SU-DHL-6 (cell line): ENCODE data around the gene OVCH2.
A peak's percentile ranks its signal among the peaks of the same experiment; 100 is the strongest.

Experiments
- H2AFZ ChIP-seq: fragments of 200-600 bp; sonication (generic); 2 replicates; pipeline ENCODE4 v1.6.1; 2014; ENCODE audit warnings: low read depth, mild to moderate bottlenecking, moderate library complexity, mixed read lengths, antibody characterized with exemption, low read length; ENCODE audit not compliant: severe bottlenecking
- H3F3A ChIP-seq: fragments of 200-600 bp; shearing (Covaris generic); 2 replicates; pipeline ENCODE4 v1.6.0; 2016; ENCODE audit warnings: antibody characterized with exemption, mild to moderate bottlenecking; ENCODE audit not compliant: insufficient read depth
- H3K27ac ChIP-seq: fragments of 200-600 bp; sonication (generic); 2 replicates; pipeline ENCODE4 v1.5.1; 2016; ENCODE audit warnings: low read depth, mild to moderate bottlenecking, low read length, moderate library complexity, mixed read lengths
- H3K27me3 ChIP-seq: fragments of 200-600 bp; sonication (generic), shearing (Covaris generic); 2 replicates; pipeline ENCODE4 v1.6.0; 2014; ENCODE audit warnings: mild to moderate bottlenecking, low read length
- H3K36me3 ChIP-seq: fragments of 200-600 bp; sonication (generic); 2 replicates; pipeline ENCODE4 v1.6.1; 2014; ENCODE audit warnings: mild to moderate bottlenecking, low read length, mixed read lengths
- H3K4me2 ChIP-seq: fragments of 300-600, 200-600 bp; shearing (Covaris generic), sonication (generic); 2 replicates; pipeline ENCODE4 v1.6.0; 2014; ENCODE audit warnings: low read length, low read depth, mild to moderate bottlenecking; ENCODE audit not compliant: poor library complexity, severe bottlenecking
- H3K4me3 ChIP-seq: fragments of 200-600 bp; sonication (generic); 2 replicates; pipeline ENCODE4 v1.5.1; 2014; ENCODE audit warnings: antibody characterized with exemption, low read length, mild to moderate bottlenecking, mixed read lengths; ENCODE audit not compliant: insufficient read depth, poor library complexity, severe bottlenecking
- H3K79me2 ChIP-seq: fragments of 200-600 bp; sonication (generic); 2 replicates; pipeline ENCODE4 v1.6.1; 2014; ENCODE audit warnings: mild to moderate bottlenecking, low read length, moderate library complexity; ENCODE audit not compliant: insufficient read depth
- H3K9ac ChIP-seq: fragments of 200-600 bp; sonication (generic); 2 replicates; pipeline ENCODE4 v1.7.0; 2014; ENCODE audit warnings: mild to moderate bottlenecking, low read length
- H3K9me2 ChIP-seq: fragments of 200-600 bp; sonication (generic); replicated peaks from 2 replicates; pipeline ENCODE4 v1.6.1; 2014; ENCODE audit warnings: low read length; ENCODE audit not compliant: insufficient read depth
- H3K9me3 ChIP-seq: fragments of 200-600 bp; sonication (generic); 2 replicates; pipeline ENCODE4 v1.6.1; 2014; ENCODE audit warnings: low read length, mixed read lengths; ENCODE audit not compliant: insufficient read depth
- H4K20me1 ChIP-seq: fragments of 200-600 bp; sonication (generic); 2 replicates; pipeline ENCODE4 v1.6.1; 2014; ENCODE audit warnings: low read depth, mild to moderate bottlenecking, antibody characterized with exemption, low read length, moderate library complexity, mixed read lengths
- EZH2phosphoT487 ChIP-seq: fragments of 200-600 bp; sonication (generic), shearing (Covaris generic); conservative IDR thresholded peaks from 2 replicates; pipeline ENCODE4 v1.6.1; 2018; ENCODE audit warnings: mild to moderate bottlenecking, antibody characterized with exemption, low read length, moderate library complexity, mixed read lengths
- TF ChIP-seq, protein P1 (sequence below): fragments of 200-600 bp; sonication (generic); IDR thresholded peaks from one replicate; pipeline ENCODE4 v1.5.1; 2017; ENCODE audit warnings: antibody characterized with exemption, mild to moderate bottlenecking, low read length, moderate library complexity; ENCODE audit not compliant: insufficient read depth, poor library complexity, severe bottlenecking

Gene OVCH2

GRCh38 chr11:7689239-7689638 is 17.0 kb downstream of the OVCH2 start:
- no peak overlapping the region for H3K27ac ChIP-seq
- no peaks in the 10 kb centered on the region for H3F3A ChIP-seq
- H3K4me3 ChIP-seq = no peak overlapping the region
- H3K9ac ChIP-seq = no peak overlapping the region
- H3K9me3 ChIP-seq = no peaks in the 10 kb centered on the region
- TF ChIP-seq, protein P1, sequence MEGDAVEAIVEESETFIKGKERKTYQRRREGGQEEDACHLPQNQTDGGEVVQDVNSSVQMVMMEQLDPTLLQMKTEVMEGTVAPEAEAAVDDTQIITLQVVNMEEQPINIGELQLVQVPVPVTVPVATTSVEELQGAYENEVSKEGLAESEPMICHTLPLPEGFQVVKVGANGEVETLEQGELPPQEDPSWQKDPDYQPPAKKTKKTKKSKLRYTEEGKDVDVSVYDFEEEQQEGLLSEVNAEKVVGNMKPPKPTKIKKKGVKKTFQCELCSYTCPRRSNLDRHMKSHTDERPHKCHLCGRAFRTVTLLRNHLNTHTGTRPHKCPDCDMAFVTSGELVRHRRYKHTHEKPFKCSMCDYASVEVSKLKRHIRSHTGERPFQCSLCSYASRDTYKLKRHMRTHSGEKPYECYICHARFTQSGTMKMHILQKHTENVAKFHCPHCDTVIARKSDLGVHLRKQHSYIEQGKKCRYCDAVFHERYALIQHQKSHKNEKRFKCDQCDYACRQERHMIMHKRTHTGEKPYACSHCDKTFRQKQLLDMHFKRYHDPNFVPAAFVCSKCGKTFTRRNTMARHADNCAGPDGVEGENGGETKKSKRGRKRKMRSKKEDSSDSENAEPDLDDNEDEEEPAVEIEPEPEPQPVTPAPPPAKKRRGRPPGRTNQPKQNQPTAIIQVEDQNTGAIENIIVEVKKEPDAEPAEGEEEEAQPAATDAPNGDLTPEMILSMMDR = no peak
- TF ChIP-seq EZH2phosphoT487 = no peak
- no peaks in the 10 kb centered on the region for H3K9me2 ChIP-seq
- no peak overlapping the region for H2AFZ ChIP-seq
- no peaks in the 10 kb centered on the region for H4K20me1 ChIP-seq
- H3K27me3 ChIP-seq = no peaks in the 10 kb centered on the region
- H3K79me2 ChIP-seq = no peaks in the 10 kb centered on the region
- H3K4me2 ChIP-seq = no peak overlapping the region
- H3K36me3 ChIP-seq = no peaks in the 10 kb centered on the region

GRCh38 chr11:7688238-7688826 is 17.9 kb downstream of the OVCH2 start:
- Histone ChIP-seq H3K79me2 (no peaks in the 10 kb centered on the region), H3K9me3 (no peaks in the 10 kb centered on the region), H3K4me2 (no peak overlapping the region), H3F3A (no peaks in the 10 kb centered on the region), H2AFZ (no peak overlapping the region), H4K20me1 (no peaks in the 10 kb centered on the region), H3K9ac (no peak overlapping the region), H3K36me3 (no peaks in the 10 kb centered on the region), H3K27ac (no peak overlapping the region), H3K27me3 (no peaks in the 10 kb centered on the region), H3K4me3 (no peak overlapping the region), H3K9me2 (no peaks in the 10 kb centered on the region)
- TF ChIP-seq, protein P1 = peak; percentile 93
- TF ChIP-seq EZH2phosphoT487 = no peak

- no peak overlapping the region for H2AFZ ChIP-seq
Observed at GRCh38 chr11:7687386-7687785, 18.9 kb downstream of the OVCH2 start.

More at GRCh38 chr11:7687386-7687785, 18.9 kb downstream of the OVCH2 start:
- Histone ChIP-seq H3K4me2 (no peak overlapping the region), H3K79me2 (no peaks in the 10 kb centered on the region), H3K27ac (no peak overlapping the region), H3K9me3 (no peaks in the 10 kb centered on the region), H3K4me3 (no peak overlapping the region), H3K9me2 (no peaks in the 10 kb centered on the region), H3K36me3 (no peaks in the 10 kb centered on the region), H3K27me3 (no peaks in the 10 kb centered on the region), H4K20me1 (no peaks in the 10 kb centered on the region), H3F3A (no peaks in the 10 kb centered on the region), H3K9ac (no peak overlapping the region)
- TF ChIP-seq EZH2phosphoT487 = no peak
- TF ChIP-seq, protein P1 = no peak
